Panc1 (cell line): ENCODE measurements around the gene TEX51.

Experiments used
- POLR2AphosphoS5 ChIP-seq: IDR thresholded peaks from 2 replicates; pipeline ENCODE4 v1.6.1; 2012; ENCODE audit warnings: mild to moderate bottlenecking, low read depth, low read length, moderate library complexity
- TCF7L2 ChIP-seq: IDR thresholded peaks from 2 replicates; pipeline ENCODE4 v1.6.1; 2011; ENCODE audit warnings: mild to moderate bottlenecking, low read depth, low read length, inconsistent platforms
- TF ChIP-seq, protein P1 (sequence below): fragments of 450-650 bp; IDR thresholded peaks from 2 replicates; pipeline ENCODE4 v1.5.1; 2017; ENCODE audit warnings: mild to moderate bottlenecking
- TF ChIP-seq, protein P2 (sequence below), 2 experiments: IDR thresholded peaks; 2 replicates each; pipeline ENCODE4 v1.6.1; 2011 to 2012; ENCODE audit warnings: low read depth in 2 of 2, control low read depth in 1 of 2, low read length in 1 of 2, mild to moderate bottlenecking in 1 of 2, moderate library complexity in 1 of 2; ENCODE audit not compliant: insufficient read depth in 1 of 2

DNA sequence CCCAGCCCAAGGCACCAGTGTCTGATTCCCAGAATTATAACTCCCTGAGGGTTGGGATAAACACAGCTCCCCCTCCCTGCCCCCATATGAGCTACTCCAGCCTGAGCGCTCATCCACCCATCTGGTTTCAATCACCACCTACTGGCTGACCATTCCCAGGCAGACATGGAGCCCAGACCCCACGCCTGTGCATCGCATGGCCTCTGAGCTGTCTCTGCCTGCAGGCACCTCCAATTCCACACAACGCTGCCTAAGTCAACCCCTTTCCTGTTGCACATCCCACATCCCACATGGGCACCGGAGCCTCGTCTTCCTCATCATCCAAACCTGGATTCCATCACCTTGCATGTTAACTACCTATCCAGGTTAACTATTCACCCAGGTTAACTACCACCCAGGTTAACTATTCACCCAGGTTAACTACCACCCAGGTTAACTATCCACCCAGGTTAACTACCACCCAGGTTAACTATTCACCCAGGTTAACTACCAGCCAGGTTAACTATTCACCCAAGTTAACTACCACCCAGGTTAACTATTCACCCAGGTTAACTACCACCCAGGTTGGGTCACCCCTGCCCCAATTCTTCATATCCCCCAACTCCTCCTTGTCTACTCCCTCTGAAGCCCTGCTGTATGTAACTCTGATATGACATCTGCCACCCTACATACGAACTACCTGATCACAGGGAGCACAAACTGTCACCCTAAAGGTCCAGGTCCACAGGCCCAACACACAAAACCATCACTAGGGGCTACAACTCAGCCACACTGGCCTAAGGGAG lies 47.8 kb downstream of the TEX51 start:
- TF ChIP-seq, protein P1, sequence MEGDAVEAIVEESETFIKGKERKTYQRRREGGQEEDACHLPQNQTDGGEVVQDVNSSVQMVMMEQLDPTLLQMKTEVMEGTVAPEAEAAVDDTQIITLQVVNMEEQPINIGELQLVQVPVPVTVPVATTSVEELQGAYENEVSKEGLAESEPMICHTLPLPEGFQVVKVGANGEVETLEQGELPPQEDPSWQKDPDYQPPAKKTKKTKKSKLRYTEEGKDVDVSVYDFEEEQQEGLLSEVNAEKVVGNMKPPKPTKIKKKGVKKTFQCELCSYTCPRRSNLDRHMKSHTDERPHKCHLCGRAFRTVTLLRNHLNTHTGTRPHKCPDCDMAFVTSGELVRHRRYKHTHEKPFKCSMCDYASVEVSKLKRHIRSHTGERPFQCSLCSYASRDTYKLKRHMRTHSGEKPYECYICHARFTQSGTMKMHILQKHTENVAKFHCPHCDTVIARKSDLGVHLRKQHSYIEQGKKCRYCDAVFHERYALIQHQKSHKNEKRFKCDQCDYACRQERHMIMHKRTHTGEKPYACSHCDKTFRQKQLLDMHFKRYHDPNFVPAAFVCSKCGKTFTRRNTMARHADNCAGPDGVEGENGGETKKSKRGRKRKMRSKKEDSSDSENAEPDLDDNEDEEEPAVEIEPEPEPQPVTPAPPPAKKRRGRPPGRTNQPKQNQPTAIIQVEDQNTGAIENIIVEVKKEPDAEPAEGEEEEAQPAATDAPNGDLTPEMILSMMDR, result no peak
- TF ChIP-seq, protein P2, sequence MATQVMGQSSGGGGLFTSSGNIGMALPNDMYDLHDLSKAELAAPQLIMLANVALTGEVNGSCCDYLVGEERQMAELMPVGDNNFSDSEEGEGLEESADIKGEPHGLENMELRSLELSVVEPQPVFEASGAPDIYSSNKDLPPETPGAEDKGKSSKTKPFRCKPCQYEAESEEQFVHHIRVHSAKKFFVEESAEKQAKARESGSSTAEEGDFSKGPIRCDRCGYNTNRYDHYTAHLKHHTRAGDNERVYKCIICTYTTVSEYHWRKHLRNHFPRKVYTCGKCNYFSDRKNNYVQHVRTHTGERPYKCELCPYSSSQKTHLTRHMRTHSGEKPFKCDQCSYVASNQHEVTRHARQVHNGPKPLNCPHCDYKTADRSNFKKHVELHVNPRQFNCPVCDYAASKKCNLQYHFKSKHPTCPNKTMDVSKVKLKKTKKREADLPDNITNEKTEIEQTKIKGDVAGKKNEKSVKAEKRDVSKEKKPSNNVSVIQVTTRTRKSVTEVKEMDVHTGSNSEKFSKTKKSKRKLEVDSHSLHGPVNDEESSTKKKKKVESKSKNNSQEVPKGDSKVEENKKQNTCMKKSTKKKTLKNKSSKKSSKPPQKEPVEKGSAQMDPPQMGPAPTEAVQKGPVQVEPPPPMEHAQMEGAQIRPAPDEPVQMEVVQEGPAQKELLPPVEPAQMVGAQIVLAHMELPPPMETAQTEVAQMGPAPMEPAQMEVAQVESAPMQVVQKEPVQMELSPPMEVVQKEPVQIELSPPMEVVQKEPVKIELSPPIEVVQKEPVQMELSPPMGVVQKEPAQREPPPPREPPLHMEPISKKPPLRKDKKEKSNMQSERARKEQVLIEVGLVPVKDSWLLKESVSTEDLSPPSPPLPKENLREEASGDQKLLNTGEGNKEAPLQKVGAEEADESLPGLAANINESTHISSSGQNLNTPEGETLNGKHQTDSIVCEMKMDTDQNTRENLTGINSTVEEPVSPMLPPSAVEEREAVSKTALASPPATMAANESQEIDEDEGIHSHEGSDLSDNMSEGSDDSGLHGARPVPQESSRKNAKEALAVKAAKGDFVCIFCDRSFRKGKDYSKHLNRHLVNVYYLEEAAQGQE (IDR thresholded peaks at IDR 0.05; ENCODE audit: insufficient read depth in 1 of 2, low read depth in 2 of 2, low read length in 1 of 2), result no peak
- TF ChIP-seq POLR2AphosphoS5, result no peak
- TF ChIP-seq TCF7L2, result no peak
